Right renal cortex interstitium (tissue), 3 donors: Measurements from ENCODE around the gene C19orf67. TPM values are rescaled to one million over a fixed set of nuclear protein-coding genes. Genes with fewer than 3 reads are reported as not detected.
A peak's percentile ranks its signal among the peaks of the same experiment; 100 is the strongest.

Experiments used
- DNase-seq, 3 donors: peaks; one replicate each; pipeline ENCODE4 v3.0.0-alpha.2; 2013; ENCODE audit warnings: low read depth in 3 of 3, low spot score in 2 of 3
- polyA plus RNA-seq, 3 donors: library from polyadenylated mRNA; unstranded; fragments of 120-200 nt; gene quantifications; one replicate each; pipeline ENCODE4 v1.2.1, GENCODE V29; 2013; ENCODE audit not compliant: insufficient read length in 3 of 3

The C19orf67 gene
- polyA plus RNA-seq, 3 donors = 0.08 TPM; not detected in 2

DNA sequence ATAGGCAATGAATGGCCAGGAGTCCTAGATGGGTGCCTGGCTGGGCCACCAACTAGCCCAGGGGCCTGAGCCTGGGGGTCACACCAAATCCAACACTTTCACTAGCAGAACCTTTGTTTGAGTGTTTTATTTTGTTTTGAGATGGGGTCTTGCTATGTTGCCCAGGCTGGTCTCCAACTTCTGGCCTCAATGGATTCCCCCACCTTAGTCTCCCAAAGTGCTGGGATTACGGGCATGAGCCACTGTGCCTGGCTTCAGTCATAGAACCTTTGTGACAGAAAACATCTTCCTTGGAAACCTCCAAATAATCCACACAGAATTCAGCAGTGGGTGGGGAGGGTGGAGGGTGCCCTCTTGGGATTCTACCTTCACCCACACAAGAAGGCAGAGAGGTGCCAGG, 25.9 kb upstream of the C19orf67 start:
- DNase-seq = no peak

DNA sequence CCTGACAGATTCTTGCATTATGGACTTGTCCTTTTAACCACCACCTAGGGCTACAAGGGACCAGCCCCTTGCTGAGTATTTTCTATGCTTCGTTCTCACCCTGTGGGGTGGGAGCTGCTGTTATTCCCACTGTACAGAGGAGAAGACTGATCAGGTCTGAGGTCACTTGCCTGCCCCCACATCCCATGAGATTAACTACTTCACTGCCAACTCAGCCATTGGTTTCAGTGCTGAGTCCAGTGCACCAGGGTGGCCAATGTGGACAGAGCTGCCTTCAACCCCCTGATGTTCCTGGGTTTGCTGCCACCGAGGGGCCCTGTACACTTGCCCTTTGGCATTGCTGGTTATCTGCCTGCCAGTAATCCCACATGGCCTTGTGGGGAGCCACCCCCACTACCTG, 25.1 kb upstream of the C19orf67 start:
- no peak for DNase-seq

DNA sequence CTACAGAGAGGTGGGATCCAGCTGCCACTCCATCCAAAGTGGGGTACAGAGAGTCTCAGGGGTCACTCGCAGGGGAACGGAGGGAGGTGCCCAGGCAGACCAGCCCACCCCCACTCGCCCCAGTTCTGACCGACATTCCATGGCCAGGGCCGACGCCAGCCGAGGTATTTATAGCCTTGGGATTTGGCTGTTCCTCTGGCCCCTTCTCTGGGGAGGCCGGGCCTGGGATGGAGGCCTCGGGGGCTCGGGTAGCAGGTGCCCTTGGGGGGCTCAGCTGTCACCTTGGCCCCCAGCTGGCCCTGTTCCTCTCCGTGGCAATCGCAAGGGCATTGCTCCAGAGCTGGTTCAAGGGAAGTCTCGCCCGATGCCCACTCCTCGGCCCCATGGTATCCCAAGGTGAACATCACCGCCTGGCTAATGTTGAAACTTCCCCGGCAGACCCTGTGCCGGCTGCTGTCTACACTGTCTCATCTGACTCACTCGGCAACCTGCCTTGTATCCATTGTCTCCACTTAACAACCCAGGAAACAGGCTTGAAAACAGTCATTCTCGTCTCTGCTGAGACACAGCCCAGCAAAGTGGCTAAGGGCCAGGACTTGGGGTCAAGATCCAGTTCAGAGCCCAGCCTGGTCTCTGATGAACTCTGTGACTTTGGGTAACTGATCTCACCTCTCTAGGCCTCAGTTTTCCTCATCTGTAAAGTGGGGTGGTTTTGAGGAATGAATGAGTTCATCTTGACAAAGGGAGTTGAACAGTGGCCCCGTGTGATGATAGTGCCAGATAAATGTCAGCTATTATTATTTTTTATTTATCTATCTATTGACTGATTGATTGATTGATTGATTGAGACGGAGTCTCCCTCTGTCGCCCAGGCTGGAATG, 22.2 kb upstream of the C19orf67 start:
- DNase-seq = no peak

GRCh38 chr19:14106840-14107239, 21.3 kb upstream of the C19orf67 start:
- DNase-seq = no peak

GRCh38 chr19:14105680-14106079, 20.1 kb upstream of the C19orf67 start:
- DNase-seq = no peak

DNA sequence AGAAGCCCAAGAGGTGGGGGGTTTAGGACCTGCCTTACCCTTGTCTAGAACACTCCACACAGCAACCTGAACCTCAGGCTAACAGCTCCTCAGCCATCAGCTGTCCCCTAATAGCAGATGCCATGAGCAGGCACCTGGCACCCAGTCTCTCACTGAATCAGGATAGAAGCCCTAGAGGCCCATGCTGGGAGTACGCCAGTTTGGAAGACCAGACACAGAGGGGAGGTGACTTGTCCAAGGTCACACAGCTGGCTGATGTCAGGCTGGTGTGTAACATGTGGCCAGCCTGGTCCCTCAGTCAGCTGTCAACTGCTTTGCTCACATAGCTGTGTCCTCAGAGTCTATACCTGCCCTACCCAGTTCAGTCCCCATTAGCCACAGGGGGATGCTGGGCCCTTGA, 17.7 kb upstream of the C19orf67 start:
- DNase-seq = no peak

GRCh38 chr19:14102756-14103155, 17.2 kb upstream of the C19orf67 start:
- DNase-seq = no peak

DNA sequence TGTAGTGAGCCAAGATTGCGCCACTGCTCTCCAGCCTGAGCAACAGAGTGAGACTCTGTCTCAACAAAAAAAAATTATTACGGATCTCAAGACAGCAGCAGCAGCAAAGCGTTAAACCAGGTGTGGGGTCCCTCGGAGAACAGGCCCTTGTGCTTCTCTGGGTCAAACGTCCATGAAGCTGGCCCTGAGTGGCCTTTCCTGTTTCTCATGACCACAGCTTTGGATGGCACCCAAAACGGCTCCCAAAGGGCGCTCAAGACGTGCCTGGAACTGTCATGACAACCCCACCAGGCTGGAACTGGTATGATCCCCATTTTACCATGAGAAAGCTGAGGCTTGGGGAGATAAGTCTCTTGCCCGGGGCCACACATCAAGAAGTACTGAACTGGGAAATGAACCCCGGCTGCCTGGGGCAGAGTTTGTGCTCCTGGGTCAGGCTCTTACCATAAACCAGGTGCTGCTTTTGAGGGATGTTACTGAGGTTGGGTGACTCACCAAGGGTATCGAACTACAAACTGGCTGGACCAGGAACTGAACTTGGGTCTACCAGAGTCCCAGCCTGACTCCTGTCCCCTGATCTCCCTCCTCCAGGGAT, 16.6 kb upstream of the C19orf67 start:
- no peak for DNase-seq

GRCh38 chr19:14101003-14101545, 15.5 kb upstream of the C19orf67 start:
- DNase-seq = no peak

- DNase-seq = no peak
Observed at GRCh38 chr19:14097532-14098151, 12.1 kb upstream of the C19orf67 start.

- no peak for DNase-seq
Observed at GRCh38 chr19:14096272-14096992, 10.8 kb upstream of the C19orf67 start.

- DNase-seq = no peak
Observed at GRCh38 chr19:14094854-14095253, 9.3 kb upstream of the C19orf67 start.

DNA sequence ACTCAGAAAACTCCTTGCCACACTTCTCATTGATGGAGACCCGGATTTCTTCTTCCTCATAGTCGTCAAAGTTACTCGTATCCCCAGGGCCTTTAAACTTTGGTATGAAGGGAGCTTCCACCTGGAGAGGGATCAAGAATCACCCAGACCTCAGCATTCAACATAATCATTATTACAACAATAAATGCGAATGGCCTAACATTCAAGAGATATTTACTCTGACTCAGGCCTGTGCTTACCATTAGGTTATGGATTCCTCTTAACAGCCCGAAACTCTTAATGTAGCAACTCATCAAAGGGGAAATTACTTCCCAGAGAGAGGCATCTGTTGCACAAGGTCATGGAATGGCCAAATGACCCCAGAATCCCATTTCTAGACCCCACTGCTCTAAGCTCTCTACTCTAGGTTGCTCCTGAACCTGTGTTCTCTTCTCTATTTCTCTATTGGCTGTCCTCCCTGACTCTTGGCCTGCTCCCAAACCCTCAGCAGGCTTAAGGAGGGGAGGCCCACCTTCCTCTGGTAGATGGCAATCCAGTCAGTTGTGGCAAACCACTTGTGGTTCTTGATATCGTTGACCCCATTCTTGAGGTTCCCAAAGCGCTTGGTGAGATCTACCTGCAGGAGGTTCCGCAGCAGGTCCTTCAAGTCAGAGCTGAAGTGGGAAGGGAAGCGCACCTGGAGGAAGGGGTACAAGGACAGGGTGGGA, 7.7 kb upstream of the C19orf67 start:
- no peak for DNase-seq

GRCh38 chr19:14091813-14092462, 6.4 kb upstream of the C19orf67 start:
- DNase-seq = no peak

- no peak for DNase-seq
Observed at GRCh38 chr19:14091081-14091812, 5.7 kb upstream of the C19orf67 start.

GRCh38 chr19:14090509-14091080, 5.0 kb upstream of the C19orf67 start, which contains the start of gene SAMD1:
SAMD1 (minus strand) TSS chr19:14090751.
- peak in 1 of 3 donors; percentile 76 for DNase-seq

- DNase-seq = no peak
Observed at GRCh38 chr19:14089662-14090508, 4.3 kb upstream of the C19orf67 start.

- DNase-seq = no peak
Observed at GRCh38 chr19:14089412-14089661, 3.8 kb upstream of the C19orf67 start.
